HG03457 (cell line): ENCODE measurements around the gene NCLN.
"Not testable (repeated sequence)": the region's sequence is repeated elsewhere in the genome, so short reads cannot be mapped to it uniquely, and the experiment has no call there.

Source experiments
- ATAC-seq: cut with Tn5 transposase; IDR thresholded peaks from one replicate; pipeline ENCODE4 v1.9.1; 2021; ENCODE audit warnings: moderate number of reproducible peaks; ENCODE audit not compliant: unreplicated experiment

The NCLN gene

DNA sequence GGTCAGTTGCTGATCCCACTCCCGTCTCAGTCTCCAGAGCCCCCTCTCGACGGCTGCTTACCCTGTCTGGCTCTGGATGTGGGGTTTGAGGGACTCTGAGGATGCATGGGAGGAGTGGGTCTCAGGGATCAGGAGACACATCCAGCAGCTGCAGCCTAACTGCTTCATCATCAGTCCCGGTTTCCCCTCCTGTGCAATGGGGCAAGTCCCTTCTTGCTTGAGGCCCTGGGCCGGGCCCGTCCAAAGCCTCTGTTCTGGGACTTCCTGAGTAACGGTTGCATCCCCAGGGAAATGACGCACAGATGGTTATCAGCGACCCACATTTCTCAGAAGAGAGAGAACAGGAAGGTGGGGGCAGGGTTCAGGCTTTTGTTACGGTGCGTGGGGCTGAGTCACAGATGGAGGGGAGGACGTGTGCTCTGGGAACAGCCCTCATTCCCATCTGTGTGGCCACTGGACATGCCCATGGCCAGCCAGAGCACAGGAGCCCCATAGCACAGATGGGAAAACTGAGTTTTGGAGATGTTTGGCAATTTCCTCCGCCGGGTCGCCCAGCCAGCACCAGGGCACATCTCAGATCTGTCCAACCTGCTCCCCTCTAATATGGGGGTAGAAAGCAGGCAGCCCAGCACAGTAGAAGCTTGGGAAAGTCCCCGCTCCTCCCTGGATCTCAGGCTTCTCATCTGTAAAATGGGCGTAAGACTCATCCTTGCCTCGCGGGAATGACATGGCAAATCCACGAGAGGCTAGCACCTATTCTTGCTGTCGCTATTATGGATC lies 30.6 kb upstream of the NCLN start:
- no peak for ATAC-seq

DNA sequence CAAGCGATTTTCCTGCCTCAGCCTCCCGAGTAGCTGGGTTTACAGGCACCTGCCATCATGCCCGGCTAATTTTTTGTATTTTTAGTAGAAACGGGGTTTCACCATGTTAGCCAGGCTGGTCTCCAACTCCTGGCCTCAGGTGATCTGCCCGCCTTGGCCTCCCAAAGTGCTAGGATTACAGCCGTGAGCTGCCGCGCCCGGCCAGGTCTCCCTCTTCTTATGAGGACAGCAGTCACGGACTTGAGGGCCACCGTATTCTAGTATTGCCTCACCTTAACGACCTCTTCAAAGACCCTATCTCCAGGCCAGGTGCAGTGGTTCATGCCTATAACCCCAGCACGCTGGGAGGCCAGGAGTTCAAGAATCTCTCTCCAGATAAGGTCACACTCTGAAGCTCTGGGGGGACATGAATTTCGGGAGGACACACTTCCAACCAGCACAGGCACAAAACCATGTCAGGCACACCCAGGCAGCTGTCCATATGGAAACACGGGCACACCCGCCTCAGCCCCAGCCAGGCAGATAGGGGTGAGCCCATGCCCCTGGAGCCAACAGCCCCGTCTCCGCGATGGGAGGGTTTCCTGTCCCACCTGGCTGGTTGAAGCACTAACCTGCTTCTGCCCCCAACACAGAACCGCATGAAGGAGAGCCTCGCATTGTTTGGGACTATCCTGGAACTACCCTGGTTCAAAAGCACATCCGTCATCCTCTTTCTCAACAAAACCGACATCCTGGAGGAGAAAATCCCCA lies 28.5 kb upstream of the NCLN start:
- no peak for ATAC-seq

DNA sequence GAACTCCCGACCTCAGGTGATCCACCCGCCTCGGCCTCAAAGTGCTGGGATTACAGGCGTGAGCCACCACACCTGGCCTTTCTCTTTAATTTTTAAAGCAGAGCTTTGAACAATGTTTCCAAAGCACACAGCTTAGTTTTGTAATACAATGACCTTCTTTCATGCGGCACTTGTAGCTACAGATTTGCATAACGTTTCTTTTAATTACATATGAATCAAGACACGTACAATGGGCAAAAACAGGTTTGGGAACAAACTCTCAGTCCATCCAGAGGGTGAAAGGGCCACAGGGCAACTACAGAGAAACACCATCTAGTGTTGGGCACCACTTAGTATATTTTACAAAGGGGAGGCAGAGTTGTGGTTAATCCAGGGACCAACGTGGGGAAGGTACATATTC lies 26.2 kb upstream of the NCLN start:
- no peak for ATAC-seq

DNA sequence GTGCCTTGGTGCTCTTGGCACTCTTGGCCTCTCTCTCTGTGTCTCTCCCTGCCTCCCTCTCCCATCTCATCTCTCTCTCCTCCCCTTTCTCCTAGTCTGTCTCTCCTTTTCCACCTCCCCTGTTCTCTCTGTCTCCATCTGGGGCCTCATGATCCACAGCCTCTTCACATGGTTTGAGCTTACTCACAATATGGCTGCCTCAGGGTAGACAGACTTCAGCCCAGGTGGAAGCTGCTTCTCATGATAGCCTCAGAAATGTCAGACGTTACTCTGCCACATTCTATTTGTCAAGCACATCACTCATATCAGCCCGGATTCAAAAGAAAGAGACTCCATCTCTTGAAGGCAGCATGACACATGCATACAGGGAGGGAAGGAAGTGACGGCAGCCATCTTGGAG lies 25.5 kb upstream of the NCLN start:
- no peak for ATAC-seq

DNA sequence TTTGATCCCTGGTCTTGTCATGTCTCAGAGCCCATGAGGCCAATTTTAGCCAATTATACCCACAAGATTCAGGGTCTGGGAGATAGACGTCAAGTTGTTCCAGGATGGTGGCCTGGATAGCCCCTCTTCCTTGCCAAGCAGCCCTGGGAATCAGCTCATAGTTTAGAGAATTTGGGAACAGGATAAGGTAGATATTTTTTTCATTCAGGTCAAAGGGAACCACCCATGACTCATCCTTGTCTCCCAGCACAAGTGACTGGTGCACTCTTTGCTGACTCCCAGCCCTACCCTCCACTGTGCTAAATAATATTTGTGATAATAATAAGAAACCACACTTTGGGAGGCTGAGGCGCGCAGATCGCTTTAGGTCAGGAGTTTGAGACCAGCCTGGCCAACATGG lies 24.3 kb upstream of the NCLN start:
- ATAC-seq = no peak

DNA sequence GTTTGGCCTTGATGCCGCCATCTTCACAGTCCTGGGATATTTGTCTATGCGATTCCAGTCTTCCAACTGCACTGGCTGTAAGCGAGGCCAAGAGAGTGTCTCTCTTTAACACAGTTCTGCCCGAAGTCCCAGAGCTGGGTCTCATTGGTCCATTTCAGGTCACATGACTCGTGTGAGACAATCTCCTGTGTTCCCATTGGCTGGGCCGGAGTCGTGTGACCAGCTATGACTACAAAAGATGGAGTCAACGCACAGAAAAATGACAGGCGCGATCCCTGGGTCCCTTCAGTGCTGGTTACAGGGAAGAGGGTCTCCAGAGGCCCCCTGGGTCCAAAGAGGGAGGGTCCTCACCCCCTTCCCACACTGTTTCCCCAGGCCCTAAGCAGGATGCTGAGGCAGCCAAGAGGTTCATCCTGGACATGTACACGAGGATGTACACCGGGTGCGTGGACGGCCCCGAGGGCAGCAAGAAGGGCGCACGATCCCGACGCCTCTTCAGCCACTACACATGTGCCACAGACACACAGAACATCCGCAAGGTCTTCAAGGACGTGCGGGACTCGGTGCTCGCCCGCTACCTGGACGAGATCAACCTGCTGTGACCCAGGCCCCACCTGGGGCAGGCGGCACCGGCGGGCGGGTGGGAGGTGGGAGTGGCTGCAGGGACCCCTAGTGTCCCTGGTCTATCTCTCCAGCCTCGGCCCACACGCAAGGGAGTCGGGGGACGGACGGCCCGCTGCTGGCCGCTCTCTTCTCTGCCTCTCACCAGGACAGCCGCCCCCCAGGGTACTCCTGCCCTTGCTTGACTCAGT lies 23.1 kb upstream of the NCLN start:
- no peak for ATAC-seq

DNA sequence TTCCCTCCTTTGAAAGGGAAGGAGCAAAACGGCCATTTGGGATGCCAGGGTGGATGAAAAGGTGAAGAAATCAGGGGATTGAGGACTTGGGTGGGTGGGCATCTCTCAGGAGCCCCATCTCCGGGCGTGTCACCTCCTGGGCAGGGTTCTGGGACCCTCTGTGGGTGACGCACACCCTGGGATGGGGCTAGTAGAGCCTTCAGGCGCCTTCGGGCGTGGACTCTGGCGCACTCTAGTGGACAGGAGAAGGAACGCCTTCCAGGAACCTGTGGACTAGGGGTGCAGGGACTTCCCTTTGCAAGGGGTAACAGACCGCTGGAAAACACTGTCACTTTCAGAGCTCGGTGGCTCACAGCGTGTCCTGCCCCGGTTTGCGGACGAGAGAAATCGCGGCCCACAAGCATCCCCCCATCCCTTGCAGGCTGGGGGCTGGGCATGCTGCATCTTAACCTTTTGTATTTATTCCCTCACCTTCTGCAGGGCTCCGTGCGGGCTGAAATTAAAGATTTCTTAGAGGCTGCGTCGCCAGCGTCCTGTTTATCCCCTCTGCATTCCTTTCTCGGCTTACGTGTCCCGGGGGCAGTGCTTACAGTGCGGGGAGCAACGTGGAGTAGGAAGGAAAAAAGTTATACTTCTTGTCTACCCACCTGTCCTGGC lies 22.4 kb upstream of the NCLN start:
- ATAC-seq = no peak

DNA sequence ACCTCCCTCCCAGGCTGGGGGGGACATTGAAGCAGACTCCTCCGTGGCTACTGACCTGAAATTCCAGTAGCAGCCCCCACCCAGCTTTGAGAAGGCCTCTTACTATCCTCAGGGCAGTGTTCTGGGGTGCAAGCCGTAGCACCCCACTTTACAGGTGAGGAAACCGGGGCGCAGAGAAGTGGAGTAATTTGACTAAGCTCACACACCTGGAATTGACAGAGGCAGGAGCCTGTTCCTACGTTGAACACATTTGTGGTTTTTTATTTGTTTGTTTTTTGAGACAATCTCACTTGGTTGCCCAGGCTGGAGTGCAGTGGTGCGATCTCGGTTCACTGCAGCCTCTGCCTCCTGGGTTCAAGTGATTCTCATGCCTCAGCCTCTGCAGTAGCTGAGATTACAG lies 21.8 kb upstream of the NCLN start:
- no peak for ATAC-seq

DNA sequence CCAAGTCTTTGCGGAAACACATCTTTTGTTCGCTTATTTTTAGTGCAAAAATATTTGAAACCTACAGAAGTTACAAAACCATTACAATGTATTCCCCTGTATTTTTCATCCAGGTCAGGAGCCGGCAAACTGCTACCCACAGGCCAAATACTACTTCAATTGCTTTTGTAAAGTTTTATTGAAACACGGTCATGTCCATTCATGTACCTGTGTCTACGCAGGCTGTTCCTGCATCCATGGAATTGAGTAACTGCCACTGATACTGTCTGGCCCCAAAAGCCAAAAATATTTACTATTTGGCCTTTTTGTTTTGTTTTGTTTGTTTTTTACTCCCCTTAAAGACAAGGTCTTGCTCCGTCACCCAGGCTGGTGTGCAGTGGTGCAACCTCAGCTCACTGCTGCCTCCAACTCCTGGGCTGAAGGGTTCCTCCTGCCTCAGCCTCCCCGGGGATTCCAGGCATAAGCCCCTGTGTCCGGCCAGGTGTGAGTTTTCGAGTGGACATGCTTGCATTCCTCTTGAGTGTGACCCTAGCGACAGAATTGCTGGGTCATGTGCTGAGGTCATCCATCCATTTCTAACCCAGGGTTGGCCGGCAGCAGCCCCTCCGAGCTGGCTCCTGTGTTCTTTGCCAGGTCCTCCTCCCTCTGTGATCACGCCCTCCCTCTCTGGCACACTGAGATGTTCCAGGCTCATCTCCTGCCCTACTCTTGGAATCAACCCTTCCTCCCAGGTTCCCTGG lies 18.0 kb upstream of the NCLN start:
- ATAC-seq = no peak

DNA sequence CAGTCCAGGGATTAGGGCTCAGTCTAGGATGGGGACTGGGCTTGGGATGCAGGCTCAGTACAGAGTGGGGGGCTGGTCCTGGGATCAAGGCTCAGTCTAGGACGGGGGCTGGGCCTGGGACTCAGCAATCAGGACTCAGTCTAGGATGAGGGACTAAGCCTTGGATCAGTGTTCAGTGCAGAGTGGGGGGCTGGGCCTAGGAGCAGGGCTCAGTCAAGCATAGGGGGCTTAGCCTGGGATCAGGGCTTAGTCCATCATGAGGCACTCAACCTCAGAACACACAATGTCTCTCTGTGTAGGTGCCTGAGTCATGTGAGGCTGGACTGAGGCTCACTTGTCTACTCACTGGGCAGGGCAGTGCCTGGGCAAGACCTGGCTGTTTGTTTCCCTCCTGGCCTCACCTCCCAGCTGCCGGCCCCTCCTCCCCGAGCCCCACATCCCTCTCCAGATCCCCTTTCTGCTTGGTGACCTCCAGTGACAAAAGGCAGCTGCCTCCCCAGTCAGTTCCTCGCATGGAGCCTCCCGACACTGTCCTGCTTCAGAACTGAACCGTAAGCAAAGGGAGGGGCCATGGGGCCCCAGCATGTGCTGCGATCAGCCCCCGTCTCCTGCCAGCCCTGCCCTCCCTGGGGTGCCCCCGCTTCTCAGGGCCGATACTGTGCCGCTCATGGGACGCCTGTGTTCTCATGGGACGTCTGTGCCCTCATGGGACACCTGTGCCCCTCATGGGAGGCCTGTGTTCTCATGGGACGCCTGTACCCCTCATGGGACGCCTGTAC lies 13.6 kb upstream of the NCLN start:
- ATAC-seq = no peak

DNA sequence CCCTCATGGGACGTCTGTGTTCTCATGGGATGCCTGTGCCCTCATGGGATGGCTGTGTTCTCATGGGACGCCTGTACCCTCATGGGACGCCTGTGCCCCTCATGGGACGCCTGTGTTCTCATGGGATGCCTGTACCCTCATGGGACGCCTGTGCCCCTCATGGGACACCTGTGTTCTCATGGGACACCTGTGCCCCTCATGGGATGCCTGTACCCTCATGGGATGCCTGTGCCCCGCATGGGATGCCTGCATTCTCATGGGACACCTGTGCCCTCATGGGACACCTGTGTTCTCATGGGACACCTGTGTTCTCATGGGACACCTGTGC lies 13.1 kb upstream of the NCLN start:
- ATAC-seq = not testable (repeated sequence)

DNA sequence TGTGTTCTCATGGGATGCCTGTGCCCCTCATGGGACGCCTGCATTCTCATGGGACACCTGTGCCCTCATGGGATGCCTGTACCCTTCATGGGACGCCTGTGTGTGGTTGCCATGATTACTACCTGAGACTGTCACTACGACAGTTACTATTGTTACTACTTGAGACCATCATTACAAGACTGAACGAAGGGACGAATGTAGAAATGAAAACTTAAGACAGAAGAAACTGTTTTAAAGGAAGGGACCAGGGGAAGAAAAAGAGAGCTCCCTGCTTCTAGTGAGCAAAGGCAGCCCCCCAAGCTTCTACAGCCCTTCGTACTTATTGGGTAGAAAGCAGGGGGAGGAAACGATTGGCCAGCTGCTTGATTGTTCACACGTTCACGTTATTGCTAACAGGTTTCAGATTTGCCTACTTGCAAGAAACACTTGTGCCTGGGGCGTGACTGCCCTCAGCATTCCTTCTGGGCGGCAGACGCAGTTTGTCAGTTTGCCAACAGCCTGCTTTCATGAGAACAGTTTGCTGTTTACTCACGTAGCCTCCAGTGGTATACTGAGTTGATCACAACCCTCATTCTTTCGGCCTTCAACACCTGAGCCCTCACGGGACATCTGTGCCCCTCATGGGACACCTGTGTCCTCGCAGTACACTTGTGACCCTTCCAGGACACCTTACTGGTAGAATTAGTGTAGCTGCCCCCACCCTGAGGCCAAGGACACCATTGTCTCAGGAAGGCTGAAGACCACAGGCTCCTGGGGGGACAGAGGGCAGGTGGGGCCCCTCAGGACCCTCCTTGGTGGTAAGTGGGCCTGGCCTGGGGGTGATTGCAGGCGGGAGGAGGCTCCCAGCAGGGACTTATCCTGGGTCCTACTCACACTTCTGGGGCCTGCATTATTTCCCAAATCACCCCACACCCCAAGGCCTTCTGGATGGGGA lies 9.7 kb upstream of the NCLN start:
- no peak for ATAC-seq

DNA sequence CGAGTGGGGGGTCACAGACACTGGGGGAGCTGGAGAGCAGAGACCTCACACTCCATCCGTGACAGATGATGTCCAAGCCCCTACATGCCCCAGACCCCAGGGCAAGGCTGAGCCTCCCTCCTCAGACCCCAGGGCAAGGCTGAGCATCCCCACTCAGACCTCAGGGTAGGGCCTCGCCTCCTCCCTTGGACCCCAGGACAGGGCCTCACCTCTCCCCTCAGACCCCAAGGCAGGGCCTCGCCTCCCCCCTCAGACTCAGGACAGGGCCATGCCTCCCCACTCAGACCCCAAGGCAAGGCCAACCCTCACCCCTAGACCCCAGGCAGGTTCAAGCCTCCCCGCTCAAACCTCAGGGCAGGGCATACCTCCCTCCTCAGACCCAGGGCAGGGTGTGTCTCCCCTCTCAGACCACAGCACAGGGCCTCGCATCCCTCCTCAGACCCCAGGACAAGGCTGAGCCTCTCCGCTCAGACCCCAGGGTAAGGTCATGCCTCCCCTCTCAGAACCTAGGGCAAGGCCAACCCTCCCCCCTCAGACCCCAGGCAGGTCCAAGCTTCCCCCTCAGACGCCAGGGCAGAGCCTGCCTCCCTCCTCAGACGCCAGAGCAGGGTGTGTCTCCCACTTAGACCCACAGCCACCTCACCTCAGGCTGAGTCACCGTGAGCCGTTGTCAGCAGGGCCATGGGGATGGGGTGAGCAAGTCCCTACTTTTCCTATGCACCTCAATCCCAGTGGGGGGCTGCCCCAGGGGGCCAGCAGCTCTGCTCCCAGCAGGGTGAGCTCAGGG lies 8.8 kb upstream of the NCLN start:
- no peak for ATAC-seq

DNA sequence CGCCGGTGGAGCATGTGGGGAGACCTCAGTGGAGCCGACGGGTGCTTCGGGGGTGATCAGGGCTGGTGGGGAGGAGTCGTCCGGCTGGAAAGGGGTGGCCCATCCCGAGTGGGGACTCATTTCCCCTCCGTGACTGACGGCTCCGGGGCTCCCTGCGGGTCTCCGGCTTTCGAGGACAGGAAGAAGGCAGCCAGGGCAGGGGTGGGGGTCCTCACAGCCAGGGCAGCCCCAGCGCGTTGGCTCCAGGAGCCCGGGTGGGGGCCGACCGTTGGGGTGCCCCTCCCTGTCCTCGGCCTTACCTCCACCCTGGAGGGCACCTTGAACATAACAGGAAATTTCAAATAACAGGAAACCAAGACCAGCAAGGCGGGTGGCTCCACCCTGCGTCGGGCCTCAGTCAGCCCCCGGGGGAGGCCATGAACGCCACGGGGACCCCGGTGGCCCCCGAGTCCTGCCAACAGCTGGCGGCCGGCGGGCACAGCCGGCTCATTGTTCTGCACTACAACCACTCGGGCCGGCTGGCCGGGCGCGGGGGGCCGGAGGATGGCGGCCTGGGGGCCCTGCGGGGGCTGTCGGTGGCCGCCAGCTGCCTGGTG lies 7.3 kb upstream of the NCLN start, which contains the start of gene S1PR4:
Gene S1PR4 (plus strand): TSS at position 393 of the 596 bp plus-strand sequence. CDS start 24 bp downstream, at position 417.
- no peak for ATAC-seq

DNA sequence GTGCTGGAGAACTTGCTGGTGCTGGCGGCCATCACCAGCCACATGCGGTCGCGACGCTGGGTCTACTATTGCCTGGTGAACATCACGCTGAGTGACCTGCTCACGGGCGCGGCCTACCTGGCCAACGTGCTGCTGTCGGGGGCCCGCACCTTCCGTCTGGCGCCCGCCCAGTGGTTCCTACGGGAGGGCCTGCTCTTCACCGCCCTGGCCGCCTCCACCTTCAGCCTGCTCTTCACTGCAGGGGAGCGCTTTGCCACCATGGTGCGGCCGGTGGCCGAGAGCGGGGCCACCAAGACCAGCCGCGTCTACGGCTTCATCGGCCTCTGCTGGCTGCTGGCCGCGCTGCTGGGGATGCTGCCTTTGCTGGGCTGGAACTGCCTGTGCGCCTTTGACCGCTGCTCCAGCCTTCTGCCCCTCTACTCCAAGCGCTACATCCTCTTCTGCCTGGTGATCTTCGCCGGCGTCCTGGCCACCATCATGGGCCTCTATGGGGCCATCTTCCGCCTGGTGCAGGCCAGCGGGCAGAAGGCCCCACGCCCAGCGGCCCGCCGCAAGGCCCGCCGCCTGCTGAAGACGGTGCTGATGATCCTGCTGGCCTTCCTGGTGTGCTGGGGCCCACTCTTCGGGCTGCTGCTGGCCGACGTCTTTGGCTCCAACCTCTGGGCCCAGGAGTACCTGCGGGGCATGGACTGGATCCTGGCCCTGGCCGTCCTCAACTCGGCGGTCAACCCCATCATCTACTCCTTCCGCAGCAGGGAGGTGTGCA lies 6.6 kb upstream of the NCLN start:
- ATAC-seq = no peak

DNA sequence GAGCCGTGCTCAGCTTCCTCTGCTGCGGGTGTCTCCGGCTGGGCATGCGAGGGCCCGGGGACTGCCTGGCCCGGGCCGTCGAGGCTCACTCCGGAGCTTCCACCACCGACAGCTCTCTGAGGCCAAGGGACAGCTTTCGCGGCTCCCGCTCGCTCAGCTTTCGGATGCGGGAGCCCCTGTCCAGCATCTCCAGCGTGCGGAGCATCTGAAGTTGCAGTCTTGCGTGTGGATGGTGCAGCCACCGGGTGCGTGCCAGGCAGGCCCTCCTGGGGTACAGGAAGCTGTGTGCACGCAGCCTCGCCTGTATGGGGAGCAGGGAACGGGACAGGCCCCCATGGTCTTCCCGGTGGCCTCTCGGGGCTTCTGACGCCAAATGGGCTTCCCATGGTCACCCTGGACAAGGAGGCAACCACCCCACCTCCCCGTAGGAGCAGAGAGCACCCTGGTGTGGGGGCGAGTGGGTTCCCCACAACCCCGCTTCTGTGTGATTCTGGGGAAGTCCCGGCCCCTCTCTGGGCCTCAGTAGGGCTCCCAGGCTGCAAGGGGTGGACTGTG lies 5.9 kb upstream of the NCLN start:
- no peak for ATAC-seq
